Endothelial cell of umbilical vein (primary cell): ENCODE data around the gene SERPINB3. TPM values are rescaled to one million over a fixed set of nuclear protein-coding genes. Genes with fewer than 3 reads are reported as not detected.
"Not testable (repeated sequence)": the region's sequence is repeated elsewhere in the genome, so short reads cannot be mapped to it uniquely, and the experiment has no call there.

Source experiments
- BruUV-seq: library from RNA; stranded (reverse); fragments of 400-500 nt; replicated peaks from 2 replicates; lab custom pipeline; 2021; lab: Mats Ljungman, UMichigan
- CTCF ChIA-PET: fragments of 300-600, 350-600 bp; sonication (Branson Sonifier 250); formaldehyde crosslinking; loops from one replicate; lab custom pipeline; 2021; ENCODE audit warnings: antibody characterized with exemption, inconsistent platforms; lab: Charles Lee
- POLR2A ChIA-PET: fragments of 300-600, 350-600 bp; sonication (Branson Sonifier 250); formaldehyde crosslinking; loops from one replicate; lab custom pipeline; 2021; ENCODE audit warnings: antibody characterized with exemption, inconsistent platforms; lab: Charles Lee
- DNase-seq: peaks from one replicate; pipeline ENCODE4 v3.0.0-alpha.2; 2011; ENCODE audit warnings: low read depth, low spot score
- FAIRE-seq: peaks from 2 replicates; lab custom pipeline; 2011; peaks lifted over from hg19 to GRCh38; lab: Jason Lieb, UNC
- H2AFZ ChIP-seq: 2 replicates; pipeline ENCODE4 v1.6.0; 2012; ENCODE audit warnings: low read depth, low read length, control low read depth, inconsistent platforms
- H3K27ac ChIP-seq: 2 replicates; pipeline ENCODE4 v1.5.1; 2011; ENCODE audit warnings: low read depth, mild to moderate bottlenecking, control low read depth, low read length, moderate library complexity; ENCODE audit not compliant: insufficient read depth
- H3K27me3 ChIP-seq, 2 experiments: 2 replicates each; pipeline versions ENCODE4 v1.6.0 to v1.6.1; 2011; ENCODE audit warnings: low read length in 2 of 2, mixed read lengths in 1 of 2; ENCODE audit not compliant: control insufficient read depth in 2 of 2, insufficient read depth in 2 of 2
- H3K36me3 ChIP-seq, 2 experiments: 2 replicates in 1 of 2; 3 replicates in 1 of 2; pipeline ENCODE4 v1.5.1; 2011; ENCODE audit warnings: low read length in 2 of 2, mild to moderate bottlenecking in 1 of 2, moderate library complexity in 1 of 2; ENCODE audit not compliant: control insufficient read depth in 2 of 2, insufficient read depth in 2 of 2; ENCODE audit errors: extremely low read depth in 1 of 2
- H3K4me1 ChIP-seq: 3 replicates; pipeline ENCODE4 v1.5.1; 2011; ENCODE audit warnings: mild to moderate bottlenecking, low read length; ENCODE audit not compliant: control insufficient read depth, insufficient read depth; ENCODE audit errors: extremely low read depth
- H3K4me2 ChIP-seq: 2 replicates; pipeline ENCODE4 v1.6.1; 2011; ENCODE audit warnings: low read length, control low read depth, mixed read lengths; ENCODE audit not compliant: insufficient read depth
- H3K4me3 ChIP-seq, 3 experiments: fragments of 200-600 bp in 1 of 3; sonication (generic), shearing (Covaris generic) in 1 of 3; replicated peaks in 1 of 3; 2 replicates each; pipeline ENCODE4 v1.5.1; 2011 to 2016; ENCODE audit warnings: control low read depth in 3 of 3, low read length in 3 of 3, mild to moderate bottlenecking in 2 of 3, inconsistent platforms in 1 of 3, low read depth in 1 of 3, moderate library complexity in 1 of 3; ENCODE audit not compliant: insufficient read depth in 1 of 3
- H3K79me2 ChIP-seq: 2 replicates; pipeline ENCODE4 v1.6.0; 2012; ENCODE audit warnings: low read length, inconsistent platforms; ENCODE audit not compliant: control insufficient read depth, insufficient read depth
- H3K9ac ChIP-seq: replicated peaks from 2 replicates; pipeline ENCODE3; 2011; ENCODE audit warnings: low read length, control low read depth; ENCODE audit not compliant: insufficient read depth; ENCODE audit errors: extremely low read depth
- H3K9me1 ChIP-seq: replicated peaks from 3 replicates; pipeline ENCODE4 v1.6.0; 2011; ENCODE audit warnings: mild to moderate bottlenecking, low read length; ENCODE audit not compliant: control insufficient read depth, insufficient read depth; ENCODE audit errors: extremely low read depth
- H3K9me3 ChIP-seq: replicated peaks from 2 replicates; pipeline ENCODE4 v1.5.1; 2012; ENCODE audit warnings: low read length, inconsistent platforms; ENCODE audit not compliant: control insufficient read depth, insufficient read depth
- H4K20me1 ChIP-seq: replicated peaks from 2 replicates; pipeline ENCODE3; 2011; ENCODE audit warnings: mild to moderate bottlenecking, low read length; ENCODE audit not compliant: control insufficient read depth, insufficient read depth; ENCODE audit errors: extremely low read depth
- dilution Hi-C: fragments of 300-500 bp; cut with MboI; formaldehyde crosslinking; loops from one replicate; pipeline ENCODE4 v1.15.0; 2019; ENCODE audit warnings: low sequenced_read_pairs; ENCODE audit not compliant: extremely low pct_ligation_motif_present
- intact Hi-C: fragments of 100-400 bp; cut with micrococcal nuclease; formaldehyde crosslinking; loops from one replicate; pipeline ENCODE4 v1.10.0; 2022
- polyA plus RNA-seq, 4 experiments: library from polyadenylated mRNA; depleted of rRNA in 3 of 4; stranded (reverse) in 3 of 4; unstranded in 1 of 4; fragments of >200 nt; gene quantifications; 2 replicates each; pipeline versions ENCODE4 v1.2.1 to v1.2.3, GENCODE V29; 2011 to 2012; ENCODE audit warnings: missing spikeins in 1 of 4
- total RNA-seq: library from RNA; stranded (reverse); gene quantifications from 2 replicates; pipeline ENCODE4 v1.2.3, GENCODE V29; 2021

SERPINB3 gene
- total and polyA plus RNA-seq, 2 donors (not counting 3 experiments of a cell fraction or from before 2014, with no cell fraction given), result not detected

DNA sequence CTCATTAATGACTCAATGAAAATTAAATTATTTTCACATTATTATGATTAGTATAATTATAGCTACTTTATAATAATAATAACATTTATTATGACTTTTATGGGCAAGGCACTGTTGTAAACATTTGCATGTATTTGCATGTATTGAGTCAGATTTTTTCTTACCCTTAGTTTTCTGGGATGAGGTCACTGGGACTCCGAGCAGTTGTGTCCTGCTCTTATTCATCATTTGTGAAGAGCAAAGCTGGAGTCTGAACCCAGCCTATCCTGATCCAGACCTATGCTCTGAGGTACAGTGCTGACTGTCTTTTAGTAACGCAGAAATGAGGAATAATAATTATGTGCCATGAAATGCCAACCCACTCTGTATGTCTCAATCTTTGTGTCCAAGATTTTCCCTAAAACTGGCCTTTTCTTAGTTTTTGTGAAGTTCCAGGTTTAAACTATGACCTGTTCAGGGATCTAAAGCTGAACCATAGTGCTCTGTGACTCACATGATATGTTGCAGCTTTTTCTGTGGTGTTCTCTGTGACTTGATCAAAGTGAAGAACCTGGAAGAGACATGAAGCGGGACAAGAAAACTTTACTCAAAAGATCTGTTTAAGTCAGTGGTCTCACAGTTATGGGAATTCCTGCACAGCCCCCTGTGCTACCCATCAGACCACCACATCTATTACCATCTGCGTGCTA, 18.9 kb downstream of the SERPINB3 start:
- H2AFZ ChIP-seq, POLR2A ChIA-PET, H3K36me3 ChIP-seq, BruUV-seq, H3K4me2 ChIP-seq, H3K4me1 ChIP-seq, H3K9me1 ChIP-seq, H3K9me3 ChIP-seq, DNase-seq, H3K9ac ChIP-seq, H4K20me1 ChIP-seq, CTCF ChIA-PET, H3K27me3 ChIP-seq, dilution Hi-C loops, H3K27ac ChIP-seq, intact Hi-C loops, H3K79me2 ChIP-seq, FAIRE-seq, H3K4me3 ChIP-seq: not testable (repeated sequence)

DNA sequence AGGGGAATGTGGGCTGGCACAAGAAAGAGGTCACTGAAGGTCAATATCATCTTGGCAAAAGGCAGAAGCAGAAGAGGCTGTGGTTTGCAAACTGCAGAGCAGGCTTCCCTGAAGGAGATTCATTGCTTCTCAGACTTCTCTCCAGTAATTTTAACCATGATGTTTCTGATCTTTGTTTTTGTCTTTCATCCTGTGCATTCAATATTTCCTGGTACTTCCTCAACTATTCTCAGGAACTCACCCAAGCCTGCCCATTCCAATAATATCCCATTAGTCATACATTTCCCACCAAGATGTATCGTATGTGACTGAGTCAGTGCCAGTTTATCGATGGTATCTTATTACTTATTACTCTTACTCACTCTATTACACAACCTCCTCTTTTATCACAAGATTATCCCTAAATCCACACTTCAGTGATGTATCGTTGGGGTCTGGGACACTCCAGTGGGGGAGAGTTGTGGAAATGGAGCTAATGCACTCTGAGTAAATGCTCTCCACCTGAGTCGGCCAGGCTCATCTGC, 20.5 kb downstream of the SERPINB3 start:
- H3K79me2 ChIP-seq, H3K4me3 ChIP-seq, H3K9me3 ChIP-seq, H3K27me3 ChIP-seq, H3K36me3 ChIP-seq, POLR2A ChIA-PET, H3K27ac ChIP-seq, H3K4me1 ChIP-seq, H4K20me1 ChIP-seq, dilution Hi-C loops, DNase-seq, H3K9me1 ChIP-seq, H3K9ac ChIP-seq, CTCF ChIA-PET, intact Hi-C loops, FAIRE-seq, H2AFZ ChIP-seq, H3K4me2 ChIP-seq, BruUV-seq: not testable (repeated sequence)
